Bronchial epithelial cell (primary cell): ENCODE results near the gene EPS8L3. TPM values are rescaled to one million over a fixed set of nuclear protein-coding genes. Genes with fewer than 3 reads are reported as not detected.
A peak's percentile ranks its signal among the peaks of the same experiment; 100 is the strongest.

Experiments used
- DNase-seq: peaks from one replicate; pipeline ENCODE4 v3.0.0-alpha.2; 2010; ENCODE audit warnings: low read depth
- FAIRE-seq: peaks from 2 replicates; lab custom pipeline; 2011; peaks lifted over from hg19 to GRCh38; lab: Jason Lieb, UNC
- H3K27me3 ChIP-seq: 2 replicates; pipeline ENCODE4 v1.5.1; 2011; ENCODE audit warnings: low read length; ENCODE audit not compliant: control insufficient read depth, insufficient read depth
- H3K36me3 ChIP-seq: 2 replicates; pipeline ENCODE4 v1.5.1; 2011; ENCODE audit warnings: low read length; ENCODE audit not compliant: control insufficient read depth, insufficient read depth
- H3K4me3 ChIP-seq: 2 replicates; pipeline ENCODE4 v1.5.1; 2011; ENCODE audit warnings: mild to moderate bottlenecking, low read depth, low read length, control low read depth
- total RNA-seq: library from RNA; depleted of rRNA; stranded (reverse); fragments of >200 nt; gene quantifications from 2 replicates; pipeline ENCODE4 v1.2.1, GENCODE V29; 2014
- TF ChIP-seq, protein P1 (sequence below): IDR thresholded peaks from 2 replicates; pipeline ENCODE4 v1.5.1; 2011; ENCODE audit warnings: mild to moderate bottlenecking, moderate library complexity, low read length, control low read depth, inconsistent platforms; ENCODE audit not compliant: insufficient read depth, severe bottlenecking

The EPS8L3 gene
- total RNA-seq, 1 donor from 2014 or later = not detected

DNA sequence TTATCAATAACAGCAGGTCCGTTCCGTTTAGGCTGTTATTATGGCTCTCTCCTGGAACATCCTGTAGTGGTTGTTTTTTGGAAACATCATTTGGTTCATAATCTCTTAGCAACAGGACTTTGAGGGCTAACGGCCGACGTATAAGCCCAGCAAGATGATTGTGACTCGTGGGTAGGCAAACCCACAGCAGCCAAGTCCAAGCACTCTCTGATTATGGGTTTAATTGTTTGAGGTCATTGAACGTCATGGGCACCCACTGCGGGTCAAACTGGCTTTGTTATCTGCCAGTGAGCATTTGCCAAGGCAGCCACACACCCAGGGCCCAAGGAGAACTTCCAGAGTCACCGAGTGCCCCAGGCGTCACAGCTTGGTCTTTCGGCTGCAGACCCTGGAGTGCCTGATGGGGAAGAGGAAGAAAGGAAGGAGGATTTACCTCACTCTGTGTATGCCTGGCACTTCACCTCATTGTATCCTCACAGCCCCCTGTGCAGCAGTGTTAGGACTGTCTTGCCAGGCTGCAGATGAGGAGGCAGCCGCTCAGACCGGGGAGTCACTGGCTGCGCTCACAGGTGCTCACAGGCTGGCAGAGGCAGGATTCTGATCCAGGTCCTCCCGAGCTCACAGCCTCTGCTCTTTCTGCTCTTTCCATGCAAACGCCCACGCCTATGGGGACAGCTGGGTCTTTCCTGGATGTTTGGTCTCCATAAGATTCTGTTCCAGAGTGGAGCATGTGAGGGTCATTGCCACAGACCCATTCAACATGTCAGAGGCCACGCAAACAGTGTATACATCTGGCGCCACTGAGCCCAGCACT lies 30.8 kb upstream of the EPS8L3 start:
- FAIRE-seq (no peak), DNase-seq (no peak)
- Histone ChIP-seq H3K36me3 (no peaks in the 10 kb centered on the region), H3K27me3 (no peaks in the 10 kb centered on the region), H3K4me3 (no peak overlapping the region)
- TF ChIP-seq, protein P1, sequence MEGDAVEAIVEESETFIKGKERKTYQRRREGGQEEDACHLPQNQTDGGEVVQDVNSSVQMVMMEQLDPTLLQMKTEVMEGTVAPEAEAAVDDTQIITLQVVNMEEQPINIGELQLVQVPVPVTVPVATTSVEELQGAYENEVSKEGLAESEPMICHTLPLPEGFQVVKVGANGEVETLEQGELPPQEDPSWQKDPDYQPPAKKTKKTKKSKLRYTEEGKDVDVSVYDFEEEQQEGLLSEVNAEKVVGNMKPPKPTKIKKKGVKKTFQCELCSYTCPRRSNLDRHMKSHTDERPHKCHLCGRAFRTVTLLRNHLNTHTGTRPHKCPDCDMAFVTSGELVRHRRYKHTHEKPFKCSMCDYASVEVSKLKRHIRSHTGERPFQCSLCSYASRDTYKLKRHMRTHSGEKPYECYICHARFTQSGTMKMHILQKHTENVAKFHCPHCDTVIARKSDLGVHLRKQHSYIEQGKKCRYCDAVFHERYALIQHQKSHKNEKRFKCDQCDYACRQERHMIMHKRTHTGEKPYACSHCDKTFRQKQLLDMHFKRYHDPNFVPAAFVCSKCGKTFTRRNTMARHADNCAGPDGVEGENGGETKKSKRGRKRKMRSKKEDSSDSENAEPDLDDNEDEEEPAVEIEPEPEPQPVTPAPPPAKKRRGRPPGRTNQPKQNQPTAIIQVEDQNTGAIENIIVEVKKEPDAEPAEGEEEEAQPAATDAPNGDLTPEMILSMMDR = no peak

DNA sequence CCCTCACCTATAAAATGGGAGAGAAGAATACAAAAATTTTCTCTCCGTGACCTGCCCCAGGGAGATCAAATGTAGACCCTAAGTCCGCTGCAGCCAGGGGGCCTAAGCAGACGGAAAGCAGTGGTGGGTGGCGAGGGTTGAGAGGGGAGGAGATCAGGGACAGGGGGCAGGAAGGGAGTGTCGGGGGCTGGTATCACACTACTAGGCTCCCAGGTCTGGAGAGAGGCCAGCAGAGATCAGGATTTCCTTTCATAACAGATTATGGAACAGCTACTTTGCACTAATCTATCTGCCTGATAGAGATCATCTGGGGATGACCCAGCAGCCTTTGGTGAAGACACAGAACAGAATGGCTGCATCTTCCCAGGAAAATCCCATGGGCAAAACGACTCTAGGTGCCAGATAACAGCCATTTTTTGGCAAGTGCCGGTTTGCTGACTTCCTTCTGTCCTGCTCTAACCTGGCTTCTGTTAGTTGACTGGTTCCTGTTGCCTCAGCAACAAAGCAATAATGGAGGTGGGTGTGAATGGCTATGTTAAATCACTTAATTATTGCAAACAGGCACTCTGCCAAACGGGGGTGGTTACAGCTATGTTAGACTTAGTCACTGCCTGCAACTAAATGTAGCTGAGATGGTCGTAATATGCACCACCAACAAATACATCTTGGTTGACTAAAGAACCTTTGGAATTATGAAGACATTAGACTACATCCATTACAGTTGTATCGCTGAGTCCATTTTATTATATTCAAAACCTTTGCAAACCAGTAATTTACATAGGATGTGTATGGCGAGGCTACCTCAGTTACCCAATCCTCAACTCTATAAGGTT lies 30.0 kb upstream of the EPS8L3 start:
- no peak for FAIRE-seq
- DNase-seq = peak; percentile 96
- Histone ChIP-seq H3K27me3 (no peaks in the 10 kb centered on the region), H3K36me3 (no peaks in the 10 kb centered on the region), H3K4me3 (no peak overlapping the region)
- TF ChIP-seq, protein P1 = no peak

DNA sequence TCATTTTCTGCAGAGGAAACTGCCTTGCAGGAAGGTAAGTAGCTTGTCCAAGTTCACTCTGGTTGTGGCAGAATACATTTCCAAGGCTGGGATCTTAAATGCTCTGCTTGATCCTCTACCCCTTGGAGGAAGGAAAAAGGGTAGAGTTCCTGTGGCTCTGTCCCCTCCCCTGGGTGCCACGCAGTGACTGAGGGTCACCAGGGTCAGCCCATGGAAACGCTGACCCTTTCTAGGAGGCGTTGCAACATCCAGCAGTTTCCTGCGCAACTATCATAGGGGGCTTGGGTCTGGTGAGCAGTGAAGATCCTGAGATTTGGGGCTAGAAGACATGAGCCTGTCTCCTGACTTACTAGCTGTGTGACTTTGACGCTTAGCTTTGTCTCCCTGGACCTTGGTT lies 29.4 kb upstream of the EPS8L3 start:
- DNase-seq = no peak
- no peak for FAIRE-seq
- TF ChIP-seq, protein P1 = no peak
- Histone ChIP-seq H3K4me3 (no peak overlapping the region), H3K27me3 (no peaks in the 10 kb centered on the region), H3K36me3 (no peaks in the 10 kb centered on the region)

DNA sequence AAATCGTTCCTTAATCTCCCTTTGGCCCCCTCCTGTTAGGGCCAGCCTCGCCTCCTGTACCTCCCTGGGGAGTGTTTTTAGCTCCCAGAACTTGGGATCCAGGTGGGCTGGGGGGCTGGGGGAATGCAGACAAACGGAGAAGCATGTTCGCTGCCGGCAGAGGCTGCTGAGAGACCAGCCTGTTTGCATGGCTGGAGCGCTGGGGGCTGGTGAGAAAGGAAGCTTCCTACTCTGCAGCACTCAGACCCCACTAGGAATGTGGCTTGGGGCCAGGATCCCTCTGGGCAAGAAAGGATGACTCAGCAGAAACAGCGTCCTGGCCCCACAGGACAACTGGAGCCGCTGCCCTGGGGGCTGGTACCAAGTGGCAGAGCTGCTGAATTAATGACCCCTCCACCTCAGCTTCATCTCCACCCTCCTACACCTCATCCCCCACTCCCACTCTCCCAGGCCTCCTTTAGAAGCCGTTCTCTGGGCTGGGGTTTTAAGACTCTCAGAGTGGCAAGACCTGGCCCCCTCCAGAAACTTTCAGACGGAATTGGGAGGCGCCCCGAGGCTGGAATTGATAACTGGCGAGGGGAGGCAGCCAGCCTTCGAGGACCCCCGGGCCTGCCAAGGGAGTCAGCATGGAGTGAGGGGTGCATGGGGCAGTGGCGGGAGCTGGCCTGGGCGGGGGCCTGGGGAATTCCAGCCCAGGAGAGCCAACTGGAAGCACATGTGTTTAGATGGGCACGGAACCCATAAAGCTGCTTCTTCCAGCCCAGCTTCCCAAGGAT lies 28.5 kb upstream of the EPS8L3 start:
- no peaks in the 10 kb centered on the region for H3K36me3 ChIP-seq
- DNase-seq = peak; percentile 55
- TF ChIP-seq, protein P1 = no peak
- no peak overlapping the region for H3K4me3 ChIP-seq
- no peaks in the 10 kb centered on the region for H3K27me3 ChIP-seq
- no peak for FAIRE-seq

DNA sequence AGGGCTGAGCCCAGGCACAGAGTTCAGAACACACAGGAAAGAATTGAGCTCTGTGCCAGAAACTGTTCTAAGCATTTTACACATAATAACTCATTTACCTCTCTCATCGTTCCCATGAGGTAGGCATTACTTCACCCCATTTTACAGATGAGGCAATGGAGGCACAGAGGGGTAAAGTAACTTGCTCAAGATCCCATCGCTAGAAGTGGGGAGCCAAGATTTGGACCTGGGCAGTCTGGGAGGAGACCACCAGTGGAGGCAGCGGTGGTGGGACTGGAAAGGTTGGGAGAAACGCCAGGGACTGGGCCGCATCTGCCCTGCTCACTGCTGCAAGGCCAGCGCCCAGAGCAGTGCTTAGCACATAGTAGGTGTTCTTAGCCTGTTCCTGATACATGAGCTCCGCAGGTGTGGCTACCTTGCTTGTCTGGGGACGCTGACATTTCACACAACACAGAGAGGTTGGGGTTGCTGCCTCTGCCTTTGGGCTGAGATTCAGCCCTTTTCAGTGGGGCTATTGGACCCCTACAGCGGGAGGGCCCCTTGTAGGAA lies 27.8 kb upstream of the EPS8L3 start:
- H3K36me3 ChIP-seq = no peaks in the 10 kb centered on the region
- no peak overlapping the region for H3K4me3 ChIP-seq
- no peak for DNase-seq
- no peaks in the 10 kb centered on the region for H3K27me3 ChIP-seq
- FAIRE-seq = no peak
- TF ChIP-seq, protein P1 = no peak
